ENCODE data around the gene PLCB1.

- no peak for TF ChIP-seq POLR2AphosphoS5 (IDR thresholded peaks at IDR 0.05; ENCODE audit: borderline replicate concordance, low read depth, low read length)
- TF ChIP-seq EZH2 (IDR thresholded peaks at IDR 0.05), result no peak
- no peak for TF ChIP-seq FOXP2 (optimal IDR thresholded peaks at IDR 0.05; ENCODE audit: control extremely low read depth, extremely low read length, insufficient read depth)
Observed at GRCh38 chr20:8601542-8601912, 469.5 kb downstream of the PLCB1 start.

Data from SK-N-MC (cell line).